GM18519 (cell line): ENCODE measurements around the gene TOMT.

ENCODE experiments used
- ATAC-seq: cut with Tn5 transposase; IDR thresholded peaks from one replicate; pipeline ENCODE4 v1.9.1; 2021; ENCODE audit warnings: mild to moderate bottlenecking, moderate library complexity; ENCODE audit not compliant: unreplicated experiment, low FRiP score

The TOMT gene

GRCh38 chr11:72157131-72157530, 51.4 kb downstream of the TOMT start:
- ATAC-seq: no peak
